Kidney epithelial cell (primary cell): ENCODE data around the gene YY1AP1. TPM values are rescaled to one million over a fixed set of nuclear protein-coding genes. Genes with fewer than 3 reads are reported as not detected.
"Not testable (repeated sequence)": the region's sequence is repeated elsewhere in the genome, so short reads cannot be mapped to it uniquely, and the experiment has no call there.

Experiments
- DNase-seq: peaks from one replicate; pipeline ENCODE4 v3.0.0-alpha.2; 2010; ENCODE audit warnings: low read depth
- H3K27me3 ChIP-seq: 2 replicates; pipeline ENCODE4 v1.6.0; 2011; ENCODE audit warnings: low read length; ENCODE audit not compliant: control insufficient read depth, insufficient read depth
- H3K36me3 ChIP-seq: 2 replicates; pipeline ENCODE4 v1.5.1; 2011; ENCODE audit warnings: low read length; ENCODE audit not compliant: control insufficient read depth, insufficient read depth
- H3K4me3 ChIP-seq: 2 replicates; pipeline ENCODE4 v1.5.1; 2011; ENCODE audit warnings: low read depth, mild to moderate bottlenecking, control low read depth, low read length
- CTCF ChIP-seq: IDR thresholded peaks from 2 replicates; pipeline ENCODE4 v1.5.1; 2011; ENCODE audit warnings: mild to moderate bottlenecking, moderate library complexity, low read length, control low read depth, inconsistent platforms; ENCODE audit not compliant: insufficient read depth, poor library complexity, severe bottlenecking
- total RNA-seq: library from RNA; depleted of rRNA; stranded (reverse); fragments of >200 nt; gene quantifications from 2 replicates; pipeline ENCODE4 v1.2.3, GENCODE V29; 2015

YY1AP1 gene
- total RNA-seq, 1 donor from 2014 or later, result 21.4 TPM

- Histone ChIP-seq H3K27me3 (no peaks in the 10 kb centered on the region), H3K36me3 (no peaks in the 10 kb centered on the region), H3K4me3 (no peak overlapping the region)
- no peak for TF ChIP-seq CTCF
- DNase-seq, result no peak
Measured at GRCh38 chr1:155680531-155680930, 8.0 kb downstream of the YY1AP1 start.

- not testable (repeated sequence) for H3K4me3 ChIP-seq, H3K36me3 ChIP-seq, DNase-seq, H3K27me3 ChIP-seq
Measured at GRCh38 chr1:155678992-155679391, 9.6 kb downstream of the YY1AP1 start.

GRCh38 chr1:155678027-155678426, 10.5 kb downstream of the YY1AP1 start:
- Histone ChIP-seq H3K27me3 (no peaks in the 10 kb centered on the region), H3K36me3 (no peaks in the 10 kb centered on the region), H3K4me3 (no peak overlapping the region)
- no peak for DNase-seq
- TF ChIP-seq CTCF, result no peak

- TF ChIP-seq CTCF, result no peak
- H3K4me3 ChIP-seq, result no peak overlapping the region
- DNase-seq, result no peak
- peaks cover 1% of the 10 kb centered on the region for H3K36me3 ChIP-seq
- H3K27me3 ChIP-seq, result no peaks in the 10 kb centered on the region
Measured at GRCh38 chr1:155673003-155673402, 15.6 kb downstream of the YY1AP1 start.

GRCh38 chr1:155671750-155672149, 16.8 kb downstream of the YY1AP1 start:
- Histone ChIP-seq H3K36me3 (peaks cover 1% of the 10 kb centered on the region), H3K27me3 (no peaks in the 10 kb centered on the region), H3K4me3 (no peak overlapping the region)
- TF ChIP-seq CTCF, result no peak
- no peak for DNase-seq

GRCh38 chr1:155669233-155670162, 19.1 kb downstream of the YY1AP1 start:
- Histone ChIP-seq H3K36me3 (peaks cover 1% of the 10 kb centered on the region), H3K4me3 (no peak overlapping the region), H3K27me3 (no peaks in the 10 kb centered on the region)
- TF ChIP-seq CTCF, result no peak
- no peak for DNase-seq

- H3K36me3 ChIP-seq, H3K4me3 ChIP-seq, H3K27me3 ChIP-seq, DNase-seq: not testable (repeated sequence)
Measured at GRCh38 chr1:155661239-155661638, 27.3 kb downstream of the YY1AP1 start.
